GM21367 (cell line): ENCODE measurements around the gene SERHL2.
"Not testable (repeated sequence)": the region's sequence is repeated elsewhere in the genome, so short reads cannot be mapped to it uniquely, and the experiment has no call there.

Experiments
- ATAC-seq: cut with Tn5 transposase; IDR thresholded peaks from one replicate; pipeline ENCODE4 v1.9.1; 2021; ENCODE audit not compliant: unreplicated experiment

The SERHL2 gene

DNA sequence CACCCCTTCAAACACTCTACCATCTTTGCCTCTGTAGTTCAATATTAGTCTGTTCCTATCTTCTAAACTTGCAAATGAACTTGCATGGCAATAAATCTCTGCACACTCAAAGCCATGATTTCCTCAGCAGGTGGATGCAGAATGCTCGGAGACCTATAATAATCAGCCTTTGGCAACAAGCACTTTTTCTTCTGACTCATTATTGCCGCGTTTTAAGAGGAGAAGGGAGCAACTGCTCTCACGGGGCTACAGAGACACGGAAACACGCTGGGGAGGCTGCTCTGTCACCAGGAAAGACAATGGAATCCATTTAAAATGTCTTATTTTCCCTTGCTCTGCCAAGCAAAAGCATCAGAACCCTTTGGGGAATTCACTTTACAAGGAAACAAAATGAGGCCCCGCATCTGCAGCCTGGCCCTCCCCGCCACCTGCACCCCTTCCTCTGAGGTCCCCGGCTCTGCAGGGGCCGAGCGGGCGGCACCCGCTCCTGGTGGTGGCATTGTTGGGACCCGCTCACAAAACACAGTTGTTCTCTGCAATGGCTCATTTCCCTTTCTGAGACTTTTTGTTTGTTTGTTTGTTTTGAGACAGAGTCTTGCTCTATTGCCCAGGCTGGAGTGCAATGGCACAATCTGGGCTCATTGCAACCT is 18.5 kb upstream of the SERHL2 start:
- ATAC-seq = not testable (repeated sequence)

- no peak for ATAC-seq
Observed at GRCh38 chr22:42536166-42536565, 17.6 kb upstream of the SERHL2 start.

DNA sequence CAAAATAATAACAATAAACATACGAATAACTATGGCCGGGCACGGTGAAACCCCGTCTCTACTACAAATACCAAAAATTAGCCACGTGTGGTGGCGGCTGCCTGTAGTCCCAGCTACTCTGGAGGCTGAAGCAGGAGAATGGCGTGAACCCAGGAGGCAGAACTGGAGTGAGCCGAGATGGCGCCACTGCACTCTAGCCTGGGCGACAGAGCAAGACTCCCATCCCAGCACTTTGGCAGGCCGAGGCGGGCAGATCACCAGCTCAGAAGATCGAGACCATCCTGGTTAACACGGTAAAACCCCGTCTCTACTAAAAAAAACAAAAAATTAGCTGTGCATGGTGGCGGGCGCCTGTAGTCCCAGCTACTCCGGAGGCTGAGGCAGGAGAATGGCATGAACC is 17.1 kb upstream of the SERHL2 start:
- ATAC-seq = not testable (repeated sequence)

GRCh38 chr22:42537199-42537831 is 16.4 kb upstream of the SERHL2 start:
- ATAC-seq = peak; percentile 40

DNA sequence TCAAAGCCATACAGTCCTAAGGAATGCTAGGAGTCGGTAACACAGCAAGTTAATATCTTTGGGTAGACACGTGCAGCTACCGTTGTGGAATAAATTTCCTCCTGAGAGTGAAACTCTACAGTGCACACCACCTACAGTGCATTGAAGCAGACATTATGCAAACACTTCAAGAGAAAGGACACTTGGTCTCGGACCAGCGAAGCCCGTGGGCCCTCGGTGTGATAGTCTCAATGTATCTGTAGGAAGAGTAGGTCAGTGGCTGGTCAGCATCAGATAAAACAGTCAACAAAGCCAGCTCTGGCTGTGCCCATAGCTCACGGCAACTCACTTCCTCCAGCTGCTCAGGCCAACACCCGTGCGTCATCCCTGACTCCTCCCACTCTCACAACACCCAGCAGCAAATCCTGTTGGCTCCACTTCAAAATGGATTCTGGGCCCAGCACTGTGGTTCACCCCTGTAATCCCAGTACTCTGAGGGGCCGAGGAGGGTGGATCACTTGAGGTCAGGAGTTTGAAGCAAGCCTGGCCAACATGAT is 14.5 kb upstream of the SERHL2 start:
- ATAC-seq = not testable (repeated sequence)

- no peak for ATAC-seq
Observed at GRCh38 chr22:42544686-42545085, 9.1 kb upstream of the SERHL2 start.

- ATAC-seq = no peak
Observed at GRCh38 chr22:42547562-42547961, 6.2 kb upstream of the SERHL2 start.

GRCh38 chr22:42548126-42548525 is 5.6 kb upstream of the SERHL2 start:
- ATAC-seq = not testable (repeated sequence)

GRCh38 chr22:42548597-42549330 is 5.0 kb upstream of the SERHL2 start:
- no peak for ATAC-seq

DNA sequence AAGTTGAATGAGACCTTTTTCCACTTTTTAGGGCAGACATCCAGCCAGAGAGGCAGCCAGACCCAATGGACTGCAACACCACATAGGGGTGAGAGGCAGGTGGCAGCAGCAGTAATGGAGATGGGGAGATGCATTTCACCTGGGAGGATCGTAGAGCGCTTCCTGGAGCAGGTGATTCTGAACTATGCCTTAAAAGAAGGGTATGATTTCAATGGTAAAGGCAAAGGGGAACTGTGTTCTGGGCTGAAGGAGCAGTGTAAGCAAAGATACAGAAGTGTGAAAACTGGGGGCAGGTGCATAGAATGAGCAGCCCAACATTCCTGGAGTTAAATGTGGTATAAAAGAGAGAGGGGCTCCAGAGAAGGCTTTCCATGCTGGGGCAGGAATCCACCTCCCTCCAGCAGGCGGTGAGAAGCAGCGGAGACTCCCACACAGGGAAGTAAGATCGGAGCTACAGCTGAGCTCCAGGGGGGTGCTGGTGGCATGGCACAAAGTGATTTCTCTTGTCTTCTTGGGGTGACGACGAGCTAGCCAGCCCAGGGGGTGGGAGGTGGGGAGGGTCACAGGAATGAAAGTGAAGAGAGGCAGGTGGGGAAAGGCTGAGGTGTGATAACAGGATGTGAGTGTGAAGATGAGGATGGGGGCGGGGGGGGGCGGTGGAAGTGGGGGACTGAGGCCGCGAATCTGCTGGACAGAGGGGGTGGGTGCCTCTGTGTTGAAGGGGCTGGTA is 4.3 kb upstream of the SERHL2 start:
- no peak for ATAC-seq

DNA sequence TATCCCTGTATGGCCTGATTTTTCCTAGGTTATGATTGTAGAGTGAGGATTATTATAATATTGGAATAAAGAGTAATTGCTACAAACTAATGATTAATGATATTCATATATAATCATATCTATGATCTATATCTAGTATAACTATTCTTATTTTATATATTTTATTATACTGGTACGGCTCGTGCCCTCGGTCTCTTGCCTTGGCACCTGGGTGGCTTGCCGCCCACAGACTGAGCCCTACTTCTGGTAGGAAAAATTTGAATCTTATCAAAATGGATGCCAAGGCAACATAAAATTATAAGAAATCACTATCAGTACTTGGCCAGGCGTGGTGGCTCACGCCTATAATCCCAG is 1.5 kb upstream of the SERHL2 start:
- ATAC-seq = not testable (repeated sequence)

- ATAC-seq = no peak
Observed at GRCh38 chr22:42560381-42560780, 6.6 kb downstream of the SERHL2 start.

DNA sequence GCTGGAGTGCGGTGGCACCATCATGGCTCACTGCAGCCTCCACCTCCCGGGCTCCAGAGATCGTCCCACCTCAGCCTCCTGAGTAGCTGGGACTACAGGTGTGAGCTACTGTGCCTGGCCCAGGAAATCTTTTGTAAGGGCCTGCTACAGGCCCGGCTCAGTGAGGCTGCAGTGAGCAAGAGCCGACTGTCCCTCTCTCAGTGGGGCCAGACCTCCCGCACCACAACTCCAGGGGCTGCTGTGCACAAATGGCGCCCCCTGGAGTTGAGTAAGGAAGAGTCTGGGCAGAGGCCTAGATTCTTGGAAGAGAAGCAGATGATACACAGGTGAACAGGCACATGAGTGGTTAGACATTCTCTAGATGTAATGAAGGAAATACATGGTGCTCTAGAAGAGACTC is 7.0 kb downstream of the SERHL2 start:
- no peak for ATAC-seq

DNA sequence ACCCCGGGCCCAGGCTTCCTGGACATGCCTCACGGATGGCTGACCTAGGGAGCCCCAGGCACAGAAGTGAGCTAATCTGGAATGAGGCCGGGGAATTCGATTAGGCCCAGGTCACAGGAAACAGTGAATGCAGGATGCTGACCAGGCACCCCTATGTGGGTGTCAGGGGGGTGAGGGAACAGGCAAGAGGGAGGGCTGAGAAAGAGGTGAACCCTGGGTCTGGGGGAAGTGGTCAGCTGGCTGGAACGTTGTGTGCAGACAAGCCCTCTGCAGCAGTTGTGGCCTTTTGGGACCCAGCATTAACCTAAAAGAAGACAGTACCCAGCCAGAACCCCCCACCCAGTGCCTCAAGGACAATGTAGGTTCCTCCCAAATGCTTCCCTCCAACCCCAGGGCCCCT is 8.1 kb downstream of the SERHL2 start:
- ATAC-seq = no peak

DNA sequence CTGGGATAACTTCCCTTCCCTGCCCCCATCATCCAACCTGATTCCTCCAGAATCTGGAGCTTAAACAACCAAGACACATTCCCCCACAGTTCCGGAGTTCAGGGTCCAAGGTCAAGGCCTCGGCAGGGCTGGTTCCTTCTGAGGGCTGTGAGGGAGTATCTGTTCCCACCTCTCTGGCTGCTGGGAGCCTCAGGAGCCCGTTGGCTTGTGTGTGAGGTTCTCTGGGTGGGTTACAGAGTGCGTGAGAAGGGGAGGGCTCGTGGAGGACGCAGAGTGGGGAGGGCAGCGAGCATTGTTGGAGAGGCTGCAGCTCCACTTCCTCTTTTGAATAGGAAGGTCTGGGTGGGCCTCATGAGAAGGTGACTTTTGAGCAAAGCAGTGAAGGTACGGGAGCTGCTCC is 8.5 kb downstream of the SERHL2 start:
- no peak for ATAC-seq

- ATAC-seq = no peak
Observed at GRCh38 chr22:42562684-42563083, 8.9 kb downstream of the SERHL2 start.

DNA sequence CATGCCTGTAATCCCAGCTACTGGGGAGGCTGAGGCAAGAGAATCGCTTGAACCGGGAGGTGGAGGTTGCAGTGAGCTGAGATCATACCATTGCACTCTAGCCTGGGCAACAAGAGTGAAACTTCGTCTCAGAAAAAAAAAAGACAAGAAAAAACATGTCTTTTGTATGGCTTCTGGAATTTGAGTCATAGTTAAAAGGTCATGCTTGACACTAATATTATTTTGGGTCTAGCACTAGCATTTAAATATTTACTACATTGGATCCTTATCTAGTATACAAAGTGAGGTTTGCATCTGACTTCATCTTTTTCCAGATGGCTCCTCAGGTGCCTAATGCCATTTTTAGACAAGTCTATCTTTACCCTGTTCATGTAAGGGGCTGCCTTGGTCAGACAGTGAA is 10.2 kb downstream of the SERHL2 start:
- ATAC-seq = not testable (repeated sequence)

- no peak for ATAC-seq
Observed at GRCh38 chr22:42564699-42565098, 10.9 kb downstream of the SERHL2 start.

GRCh38 chr22:42565956-42566355 is 12.2 kb downstream of the SERHL2 start:
- no peak for ATAC-seq

- not testable (repeated sequence) for ATAC-seq
Observed at GRCh38 chr22:42567950-42568349, 14.2 kb downstream of the SERHL2 start.

DNA sequence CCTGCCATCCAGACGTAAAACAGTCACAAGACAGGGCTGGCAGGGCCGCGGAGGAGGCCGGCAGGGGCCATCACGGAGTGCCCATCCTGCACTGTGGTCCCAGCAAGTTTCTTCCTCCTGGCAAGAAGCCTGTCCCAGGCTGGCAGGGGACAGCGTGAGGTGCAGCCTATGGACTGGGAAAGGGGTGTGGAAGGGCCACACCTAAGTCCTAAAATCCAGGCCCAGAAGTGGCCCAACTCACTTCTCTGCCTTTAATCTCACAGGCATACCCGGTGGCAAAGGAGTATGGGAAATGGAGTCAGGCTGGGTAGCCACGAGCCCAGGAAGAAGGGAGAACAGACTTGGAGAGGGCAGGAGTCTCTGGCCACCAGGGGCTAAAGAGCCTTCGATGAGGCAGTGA is 16.8 kb downstream of the SERHL2 start:
- ATAC-seq = not testable (repeated sequence)
